GM19455 (cell line): ENCODE measurements around the gene ADGRG2.
"Not testable (repeated sequence)": the region's sequence is repeated elsewhere in the genome, so short reads cannot be mapped to it uniquely, and the experiment has no call there.

Experiments used
- ATAC-seq: cut with Tn5 transposase; IDR thresholded peaks from one replicate; pipeline ENCODE4 v1.9.1; 2021; ENCODE audit not compliant: unreplicated experiment

ADGRG2 gene

DNA sequence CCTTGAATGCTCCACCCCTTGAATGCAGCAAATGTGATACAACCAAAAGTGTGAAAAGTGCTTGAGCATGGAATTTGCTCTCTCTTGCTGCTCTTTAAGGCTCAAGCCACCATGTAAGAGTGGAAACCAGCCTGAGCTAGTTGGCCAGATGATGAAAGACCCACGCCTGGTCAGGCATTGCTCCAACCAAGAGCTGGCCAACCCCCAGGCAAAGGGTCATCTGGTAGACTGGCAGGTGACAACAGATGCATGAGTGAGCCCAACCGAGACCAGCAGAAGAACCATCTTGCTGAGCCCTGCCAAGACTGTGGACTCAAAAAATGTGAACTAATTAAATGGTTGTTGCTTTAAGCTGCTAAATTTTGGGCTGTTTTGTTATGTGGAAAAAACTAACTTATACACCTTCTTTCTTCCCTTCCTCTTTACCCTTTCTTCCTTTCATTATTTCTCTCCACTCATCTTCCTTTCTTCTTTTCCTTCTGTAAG lies 32.7 kb downstream of the ADGRG2 start:
- ATAC-seq, result no peak

GRCh38 chrX:19086102-19086772 lies 36.0 kb downstream of the ADGRG2 start:
- no peak for ATAC-seq

DNA sequence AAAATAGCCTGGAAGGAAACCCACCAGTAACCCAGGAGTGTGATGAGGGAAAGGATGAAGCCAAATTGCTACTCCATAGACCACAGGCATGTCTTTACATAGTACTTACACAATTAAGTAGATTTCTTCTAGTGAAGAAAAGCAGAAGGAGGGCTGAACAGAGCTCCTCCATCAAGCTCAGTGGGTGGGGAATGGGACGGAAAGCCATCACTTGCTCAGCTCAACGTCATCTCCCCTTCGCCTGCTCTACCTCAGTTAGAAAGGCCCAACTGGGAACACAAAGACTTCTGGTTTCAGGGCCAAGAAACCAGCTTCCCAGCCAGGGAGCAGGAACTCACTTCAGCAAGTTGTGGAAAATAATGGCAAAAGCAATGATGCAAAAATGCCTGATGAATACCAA lies 36.6 kb downstream of the ADGRG2 start:
- ATAC-seq, result no peak

DNA sequence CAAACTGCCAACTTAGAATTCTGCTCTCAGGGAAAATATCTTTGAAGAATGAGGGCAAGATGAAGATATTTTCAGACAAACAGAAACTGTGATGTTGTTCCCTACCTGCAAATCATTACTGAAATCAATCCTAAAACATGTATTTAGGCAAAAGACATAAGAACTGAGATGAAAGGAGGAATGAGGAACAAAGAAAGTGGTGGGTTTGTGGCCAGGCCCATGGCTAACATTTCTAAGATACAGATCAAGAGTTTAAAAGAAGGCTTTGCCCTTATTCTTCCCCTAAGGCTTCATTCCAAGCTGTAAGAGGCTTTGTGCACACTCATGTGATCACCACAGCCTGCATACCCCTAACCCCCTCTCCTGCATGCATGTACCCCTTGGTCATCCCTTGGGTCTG lies 46.5 kb downstream of the ADGRG2 start:
- no peak for ATAC-seq

DNA sequence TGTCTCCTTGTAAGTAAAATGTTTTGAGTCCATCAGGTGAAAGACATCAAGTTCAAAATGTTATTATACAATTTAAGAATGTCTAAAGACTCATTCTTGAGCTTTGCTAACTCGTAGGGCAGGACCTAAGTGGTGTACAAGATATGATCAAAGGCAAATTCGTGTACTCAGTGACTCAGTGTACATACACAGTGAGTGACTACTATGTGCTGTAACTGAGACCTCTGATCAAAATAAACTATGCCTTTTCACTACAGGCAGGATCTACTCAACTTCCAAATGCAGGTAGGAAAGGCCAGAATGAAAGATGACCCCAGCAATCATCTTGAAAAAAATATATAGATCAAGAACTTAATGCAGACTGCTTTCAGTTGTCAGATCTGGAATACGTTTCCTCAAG lies 49.9 kb downstream of the ADGRG2 start:
- no peak for ATAC-seq

GRCh38 chrX:19070555-19070994 lies 51.7 kb downstream of the ADGRG2 start:
- ATAC-seq, result no peak

DNA sequence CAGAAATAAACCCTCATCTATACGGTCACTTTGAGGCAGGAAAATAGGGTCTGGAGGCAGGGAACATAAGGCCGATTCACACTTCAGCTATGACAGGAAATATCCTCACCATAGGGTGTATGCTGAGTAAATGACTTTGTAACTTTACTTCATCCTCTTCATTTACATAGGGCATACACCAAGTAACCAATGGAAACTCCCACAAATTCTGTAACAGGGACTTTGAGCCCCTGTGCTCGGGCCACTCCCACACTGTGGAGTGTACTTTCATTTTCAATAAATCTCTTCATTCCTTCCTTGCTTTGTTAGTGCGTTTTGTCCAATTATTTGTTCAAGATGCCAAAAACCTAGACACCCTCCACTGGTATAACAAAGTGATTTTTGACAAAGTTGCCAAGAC lies 55.3 kb downstream of the ADGRG2 start:
- not testable (repeated sequence) for ATAC-seq

GRCh38 chrX:19065535-19065934 lies 56.7 kb downstream of the ADGRG2 start:
- no peak for ATAC-seq

- ATAC-seq, result no peak
Measured at GRCh38 chrX:19064175-19064574, 58.1 kb downstream of the ADGRG2 start.

GRCh38 chrX:19063030-19063429 lies 59.2 kb downstream of the ADGRG2 start:
- ATAC-seq, result no peak

DNA sequence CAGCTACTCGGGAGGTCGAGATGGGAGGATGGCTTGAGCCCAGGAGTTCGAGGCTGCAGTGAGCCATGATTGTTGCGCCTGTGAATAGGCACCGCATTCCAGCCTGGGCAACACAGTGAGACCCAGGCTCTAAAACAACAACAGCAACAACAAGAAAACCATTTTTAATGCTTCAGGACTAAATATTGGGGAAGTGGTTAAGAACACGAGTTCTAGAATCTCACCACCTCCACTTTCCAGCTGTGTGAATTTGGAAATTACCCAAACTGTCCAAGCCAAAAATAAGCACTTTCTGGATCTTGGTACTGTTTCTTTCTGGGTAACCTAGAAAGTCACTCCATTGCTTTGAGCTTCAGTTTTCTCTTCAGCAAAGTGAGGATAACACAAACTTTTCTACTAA lies 63.2 kb downstream of the ADGRG2 start:
- no peak for ATAC-seq

DNA sequence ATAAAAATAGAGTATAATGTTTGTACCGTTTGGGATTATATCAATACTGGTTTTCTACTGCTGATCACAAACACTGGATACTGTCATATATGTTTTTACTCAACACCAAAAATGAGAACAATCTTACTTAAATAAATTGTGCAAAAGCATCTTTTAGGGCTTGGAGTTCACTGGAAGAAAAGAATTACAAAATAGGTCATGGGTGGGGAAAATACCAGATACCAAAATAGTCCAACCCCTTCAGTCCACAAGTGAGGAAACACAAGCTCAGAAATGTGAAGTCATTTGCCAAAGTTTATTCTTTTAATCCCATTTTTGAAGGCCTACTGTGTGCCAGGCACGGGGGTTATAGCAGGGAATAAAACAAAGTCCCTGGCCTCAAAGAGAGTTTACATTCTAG lies 64.4 kb downstream of the ADGRG2 start:
- no peak for ATAC-seq

GRCh38 chrX:19049110-19049509 lies 73.2 kb downstream of the ADGRG2 start:
- no peak for ATAC-seq

DNA sequence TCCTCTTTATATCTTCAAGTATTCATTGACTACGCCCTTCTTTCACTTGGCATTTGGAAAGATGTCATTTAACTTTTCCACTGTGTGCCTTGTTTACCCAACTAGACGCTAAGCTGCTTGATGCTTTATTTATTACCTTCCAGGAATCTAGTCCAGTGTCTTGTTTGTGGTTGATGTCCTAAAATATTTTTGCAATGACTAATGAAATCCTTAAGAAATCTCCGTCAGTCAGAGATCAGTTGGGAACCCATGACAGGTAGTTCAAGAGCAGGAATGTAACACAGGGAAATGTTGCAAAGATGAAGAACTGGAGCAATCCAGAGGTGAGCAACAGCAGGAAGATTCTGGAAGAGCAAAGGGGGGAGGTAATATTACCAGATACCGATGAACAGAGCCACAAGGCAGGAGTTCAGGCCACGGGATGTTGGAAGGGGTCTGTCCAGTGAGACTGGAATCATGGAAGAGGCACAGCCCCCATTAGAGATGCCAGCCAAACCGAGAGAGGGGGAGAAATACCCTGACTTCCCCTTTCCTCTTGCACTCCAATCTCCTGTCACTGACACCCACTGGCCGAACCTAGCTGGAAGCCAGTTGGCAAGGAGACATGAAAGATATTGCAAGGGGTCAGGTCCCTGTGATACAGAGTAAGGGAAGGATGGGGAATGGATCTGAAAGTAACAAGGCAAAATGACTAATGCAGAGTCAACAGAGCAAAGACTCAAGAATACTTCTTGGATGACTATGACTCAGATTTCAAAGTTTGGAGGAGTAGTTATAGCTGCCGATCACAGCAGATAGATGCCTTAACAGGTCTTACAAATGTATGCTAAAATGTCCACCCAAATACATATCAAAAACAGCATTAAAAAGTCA lies 75.7 kb downstream of the ADGRG2 start:
- ATAC-seq, result no peak

DNA sequence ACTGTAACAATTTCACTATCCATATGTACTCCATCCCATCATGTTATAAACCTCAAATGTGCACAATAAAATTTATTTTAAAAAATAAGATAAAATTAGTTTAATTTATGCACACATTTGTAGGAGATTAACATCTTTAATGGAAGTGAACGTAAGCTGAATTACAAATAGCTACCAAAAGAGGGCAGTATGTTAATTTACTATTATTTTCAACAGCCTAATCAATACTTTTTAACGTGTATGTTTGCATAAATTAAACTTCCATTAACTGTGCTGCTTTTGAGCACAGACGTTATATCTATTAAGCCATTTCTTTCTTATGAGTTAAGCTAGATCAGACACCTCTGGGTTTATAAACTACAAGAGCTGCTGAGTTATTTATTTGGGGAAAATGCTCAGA lies 81.9 kb downstream of the ADGRG2 start:
- no peak for ATAC-seq

- ATAC-seq, result no peak
Measured at GRCh38 chrX:19034025-19034424, 88.2 kb downstream of the ADGRG2 start.

DNA sequence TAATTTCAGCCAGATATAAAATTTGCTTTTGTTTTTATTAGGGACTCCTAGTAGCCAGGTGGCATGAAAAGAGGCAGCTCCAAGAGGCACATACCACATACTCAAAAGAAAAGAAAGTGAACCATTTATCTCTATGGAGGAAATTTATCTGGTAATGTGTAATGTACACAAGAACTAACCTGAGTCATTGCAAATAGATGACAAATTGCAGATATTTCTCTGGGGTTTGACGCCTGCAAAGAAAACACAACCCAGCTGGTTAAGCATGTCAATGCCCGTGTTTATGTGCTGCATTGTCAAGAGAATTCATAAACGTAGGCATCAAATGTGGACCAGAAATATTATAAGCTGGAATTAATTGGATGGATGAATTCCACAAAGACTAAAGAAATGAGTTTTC lies 91.5 kb downstream of the ADGRG2 start:
- ATAC-seq, result no peak

DNA sequence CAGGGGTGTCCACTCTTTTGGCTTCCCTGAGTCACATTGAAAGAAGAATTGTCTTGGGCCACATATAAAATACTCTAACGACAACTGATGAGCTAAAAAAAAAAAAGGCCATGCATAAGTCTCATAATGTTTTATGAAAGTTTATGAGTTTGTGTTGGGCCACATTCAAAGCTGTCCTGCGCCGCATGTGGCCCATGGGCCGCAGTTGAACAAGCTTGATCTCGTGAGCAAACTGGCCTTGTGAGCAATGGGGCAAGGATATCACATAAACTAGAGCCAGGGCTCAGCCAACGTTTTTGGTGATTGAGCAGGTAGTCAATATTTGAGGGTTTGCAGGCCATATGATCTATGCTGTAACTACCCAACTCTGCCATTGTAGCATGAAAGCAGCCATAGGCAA lies 93.7 kb downstream of the ADGRG2 start:
- no peak for ATAC-seq

DNA sequence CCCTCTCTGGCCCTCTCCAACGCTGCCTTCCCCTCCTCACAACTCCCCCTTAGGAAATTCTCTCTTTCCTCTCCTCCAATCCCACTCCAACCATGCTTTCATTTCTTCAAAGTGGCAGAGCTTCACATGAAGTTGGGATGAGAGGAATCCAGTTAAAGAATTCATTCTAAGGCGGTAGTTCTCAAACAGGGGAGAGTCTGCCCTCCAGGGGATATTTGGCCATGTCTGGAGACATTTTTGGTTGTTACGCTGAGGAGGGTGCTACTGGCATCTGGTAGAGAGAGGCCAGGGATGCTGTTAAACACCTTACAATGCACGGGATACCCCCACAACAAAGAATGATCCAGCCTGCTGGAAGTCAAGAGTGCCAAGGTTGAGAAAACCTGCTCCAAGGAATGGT lies 97.9 kb downstream of the ADGRG2 start:
- ATAC-seq, result no peak

GRCh38 chrX:19019996-19020395 lies 102.3 kb downstream of the ADGRG2 start:
- ATAC-seq, result no peak

DNA sequence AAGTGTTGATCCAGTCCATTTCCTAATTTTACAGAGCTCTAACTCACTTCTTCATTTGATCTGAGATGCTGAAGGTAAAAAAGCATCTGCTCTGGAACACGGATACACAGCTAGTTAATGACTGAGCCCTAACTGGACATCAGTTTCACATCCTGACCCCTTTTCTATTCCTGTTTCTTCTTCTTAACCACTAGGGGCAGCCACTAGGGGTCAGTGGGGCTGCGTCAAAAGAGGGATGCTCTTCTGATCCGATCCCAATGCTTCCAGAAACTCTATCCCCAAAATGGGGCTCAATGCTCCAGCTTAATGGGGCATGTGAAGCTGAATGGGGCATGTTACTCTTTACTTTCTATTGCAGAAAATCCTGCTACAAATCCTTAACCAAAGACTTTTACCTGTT lies 105.0 kb downstream of the ADGRG2 start:
- no peak for ATAC-seq

DNA sequence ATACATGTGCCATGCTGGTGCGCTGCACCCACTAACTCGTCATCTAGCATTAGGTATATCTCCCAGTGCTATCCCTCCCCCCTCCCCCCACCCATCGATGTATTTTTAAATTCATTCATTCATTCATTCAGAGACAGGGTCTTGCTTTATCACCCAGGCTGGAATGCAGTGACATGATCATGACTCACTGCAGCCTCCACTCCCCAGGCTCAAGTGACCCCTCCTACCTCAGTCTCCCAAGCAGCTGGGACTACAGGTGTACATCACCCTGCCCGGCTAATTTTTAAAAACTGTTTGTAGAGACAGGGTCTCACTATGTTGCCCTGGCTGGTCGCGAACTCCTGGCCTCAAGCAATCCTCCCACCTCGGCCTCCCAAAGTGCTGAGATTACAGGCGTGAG lies 105.7 kb downstream of the ADGRG2 start:
- not testable (repeated sequence) for ATAC-seq
